ENCODE results near the gene DCBLD1.

GRCh38 chr6:117472667-117473066 lies 9.8 kb upstream of the DCBLD1 start:
- TF ChIP-seq POLR2A (IDR thresholded peaks at IDR 0.05; ENCODE audit: low read depth, low read length): no peak
- no peak for TF ChIP-seq POLR2AphosphoS5 (IDR thresholded peaks at IDR 0.05; ENCODE audit: low read depth, low read length)

All from GM12892 (cell line).